ENCODE measurements around the gene BRD2. TPM values are rescaled to one million over a fixed set of nuclear protein-coding genes. Genes with fewer than 3 reads are reported as not detected.

Gene BRD2
- total and polyA plus RNA-seq, 2 donors (not counting 1 experiment from before 2014, with no cell fraction given) = 474 to 620 TPM

- POLR2A ChIA-PET = interaction anchor here (0.7 to 9.6 kb wide), 11 partner anchors 9 to 71 kb away, joined by 3 to 166 read pairs (median 4); partner anchors contain the start of genes BRD2, HLA-DOA, HLA-DPA1 and HLA-DPB1
- Mint-ChIP-seq H3K4me1 (peaks cover 76% of the 10 kb centered on the region), H3K27me3 (no peaks in the 10 kb centered on the region), H3K9me3 (ENCODE audit: insufficient read depth) (no peaks in the 10 kb centered on the region), H3K27ac (peak overlapping the region; percentile 96), H3K4me3 (peak overlapping the region; percentile 73)
- DNase-seq (peak; percentile 93), ATAC-seq (ENCODE audit: low read depth) (peak; percentile 93)
- no CpG with 5 or more reads among the region's 6 CpGs for WGBS (ENCODE audit: insufficient coverage)
- Histone ChIP-seq H3K9me3 (ENCODE audit: control extremely low read depth in 1 of 3, control insufficient read depth in 2 of 3, insufficient read depth in 1 of 3, low read length in 2 of 3) (no peaks in the 10 kb centered on the region), H2AFZ (ENCODE audit: insufficient read depth, low read depth, low read length, poor library complexity, severe bottlenecking) (no peak overlapping the region), H3K4me3 (ENCODE audit: control extremely low read depth in 1 of 5, extremely low read depth in 1 of 5, insufficient read depth in 1 of 5, low read depth in 2 of 5, low read length in 4 of 5) (peak overlapping the region in 2 of 5 experiments; percentile 5 to 15), H3K36me3 (replicated peaks in 1 of 2; ENCODE audit: control extremely low read depth in 1 of 2, control insufficient read depth in 1 of 2, extremely low read depth in 1 of 2, insufficient read depth in 2 of 2, low read length in 1 of 2) (no peaks in the 10 kb centered on the region), H3K27ac (ENCODE audit: low read length in 2 of 2) (peak overlapping the region; percentile 98 to 100), H3K79me2 (ENCODE audit: control insufficient read depth, insufficient read depth, low read length) (peaks cover 64% of the 10 kb centered on the region), H4K20me1 (ENCODE audit: control insufficient read depth, insufficient read depth, low read length, poor library complexity, severe bottlenecking) (no peaks in the 10 kb centered on the region), H3K9ac (ENCODE audit: low read length) (peak overlapping the region; percentile 61), H3K4me2 (replicated peaks; ENCODE audit: low read depth, low read length, poor library complexity, severe bottlenecking) (peak overlapping the region; percentile 68), H3K4me1 (ENCODE audit: control insufficient read depth in 2 of 2, insufficient read depth in 2 of 2, low read length in 2 of 2) (peaks cover 71 to 74% of the 10 kb centered on the region in 2 donors), H3K27me3 (replicated peaks in 1 of 4; ENCODE audit: control extremely low read depth in 1 of 4, control insufficient read depth in 3 of 4, insufficient read depth in 4 of 4, low read length in 3 of 4) (no peaks in the 10 kb centered on the region)
- no peak for TF ChIP-seq EZH2 (IDR thresholded peaks at IDR 0.05; ENCODE audit: borderline replicate concordance, insufficient read depth, low read depth, low read length, poor library complexity, severe bottlenecking)
- TF ChIP-seq CTCF (IDR thresholded peaks at IDR 0.05) = no peak
- CTCF ChIA-PET = interaction anchor here (0.6 to 17.0 kb wide), 9 partner anchors 8 to 229 kb away, joined by 3 to 576 read pairs (median 4); partner anchors contain the start of genes HLA-DPA1 and HLA-DPB1
- intact Hi-C loops (cut with micrococcal nuclease) = loop anchor here (1.0 kb wide), 4 partner anchors 9 to 56 kb away; partner anchors contain the start of gene HLA-DPB1
These were observed 50.5 kb downstream of the BRD2 start for GRCh38 chr6:33018904-33019303.

- H3K9ac ChIP-seq (ENCODE audit: low read length) = peak overlapping the region; percentile 61
- no peaks in the 10 kb centered on the region for H4K20me1 ChIP-seq (ENCODE audit: control insufficient read depth, insufficient read depth, low read length, poor library complexity, severe bottlenecking)
- no peak for TF ChIP-seq CTCF (IDR thresholded peaks at IDR 0.05)
- no peak for TF ChIP-seq EZH2 (IDR thresholded peaks at IDR 0.05; ENCODE audit: borderline replicate concordance, insufficient read depth, low read depth, low read length, poor library complexity, severe bottlenecking)
- DNase-seq (no peak), ATAC-seq (ENCODE audit: low read depth) (peak; percentile 16)
- H3K79me2 ChIP-seq (ENCODE audit: control insufficient read depth, insufficient read depth, low read length) = peaks cover 63% of the 10 kb centered on the region
- H3K4me2 ChIP-seq (replicated peaks; ENCODE audit: low read depth, low read length, poor library complexity, severe bottlenecking) = peak overlapping the region; percentile 68
- POLR2A ChIA-PET = interaction anchor here (1.0 to 9.6 kb wide), 10 partner anchors 10 to 71 kb away, joined by 3 to 166 read pairs (median 5); partner anchors contain the start of genes HLA-DPA1 and HLA-DPB1
- Mint-ChIP-seq H3K27ac (peak overlapping the region; percentile 96), H3K27me3 (no peaks in the 10 kb centered on the region), H3K9me3 (ENCODE audit: insufficient read depth) (no peaks in the 10 kb centered on the region), H3K4me3 (peak overlapping the region; percentile 73), H3K4me1 (peaks cover 77% of the 10 kb centered on the region)
- no peaks in the 10 kb centered on the region for H3K27me3 ChIP-seq (replicated peaks in 1 of 4; ENCODE audit: control extremely low read depth in 1 of 4, control insufficient read depth in 3 of 4, insufficient read depth in 4 of 4, low read length in 3 of 4)
- H3K27ac ChIP-seq (ENCODE audit: low read length in 2 of 2) = peak overlapping the region; percentile 98 to 100
- CTCF ChIA-PET = interaction anchor here (1.4 to 17.0 kb wide), 6 partner anchors 8 to 229 kb away, joined by 4 to 576 read pairs (median 8); partner anchors contain the start of genes HLA-DPA1 and HLA-DPB1
- no peaks in the 10 kb centered on the region for H3K9me3 ChIP-seq (ENCODE audit: control extremely low read depth in 1 of 3, control insufficient read depth in 2 of 3, insufficient read depth in 1 of 3, low read length in 2 of 3)
- H3K36me3 ChIP-seq (replicated peaks in 1 of 2; ENCODE audit: control extremely low read depth in 1 of 2, control insufficient read depth in 1 of 2, extremely low read depth in 1 of 2, insufficient read depth in 2 of 2, low read length in 1 of 2) = no peaks in the 10 kb centered on the region
- intact Hi-C loops (cut with micrococcal nuclease) = loop anchor here (1.0 kb wide), 3 partner anchors 9 to 43 kb away; no protein-coding TSS in a partner anchor
- H2AFZ ChIP-seq (ENCODE audit: insufficient read depth, low read depth, low read length, poor library complexity, severe bottlenecking) = no peak overlapping the region
- H3K4me3 ChIP-seq (ENCODE audit: control extremely low read depth in 1 of 5, extremely low read depth in 1 of 5, insufficient read depth in 1 of 5, low read depth in 2 of 5, low read length in 4 of 5) = peak overlapping the region in 3 of 5 experiments; percentile 5 to 22 (median 15)
- H3K4me1 ChIP-seq (ENCODE audit: control insufficient read depth in 2 of 2, insufficient read depth in 2 of 2, low read length in 2 of 2) = peaks cover 71 to 74% of the 10 kb centered on the region in 2 donors
These were observed 51.0 kb downstream of the BRD2 start for GRCh38 chr6:33019372-33019771.

Data from B cell (primary cell).